GM12878 (cell line): ENCODE results near the gene DCTN4. TPM values are rescaled to one million over a fixed set of nuclear protein-coding genes. Genes with fewer than 3 reads are reported as not detected.

Experiments used
- ATF2 ChIP-seq: IDR thresholded peaks from 2 replicates; pipeline ENCODE4 v1.6.1; 2012; ENCODE audit warnings: low read length, inconsistent platforms
- CREM ChIP-seq: IDR thresholded peaks from 2 replicates; pipeline ENCODE4 v1.6.1; 2014; ENCODE audit warnings: antibody characterized with exemption, low read depth
- FOXM1 ChIP-seq: IDR thresholded peaks from 2 replicates; pipeline ENCODE4 v1.6.1; 2012; ENCODE audit warnings: low read depth, mild to moderate bottlenecking, inconsistent platforms, low read length, moderate library complexity
- GATAD2B ChIP-seq: fragments of 450-650 bp; conservative IDR thresholded peaks from 2 replicates; pipeline ENCODE4 v1.6.1; 2017; ENCODE audit warnings: low read depth, mild to moderate bottlenecking, moderate library complexity
- JUNB ChIP-seq: IDR thresholded peaks from 2 replicates; pipeline ENCODE4 v1.6.1; 2016; ENCODE audit warnings: antibody characterized with exemption, mild to moderate bottlenecking
- NFYB ChIP-seq: IDR thresholded peaks from 2 replicates; pipeline ENCODE4 v1.6.1; 2011; ENCODE audit warnings: low read depth, mild to moderate bottlenecking, low read length, improper control_type of control experiment, moderate library complexity; ENCODE audit not compliant: insufficient read depth
- NR2F1 ChIP-seq: fragments of 450-650 bp; conservative IDR thresholded peaks from 2 replicates; pipeline ENCODE4 v1.6.1; 2017; ENCODE audit warnings: mild to moderate bottlenecking
- SREBF2 ChIP-seq: IDR thresholded peaks from 2 replicates; pipeline ENCODE4 v1.6.1; 2012; ENCODE audit warnings: mild to moderate bottlenecking, low read length
- SRF ChIP-seq, 2 experiments: IDR thresholded peaks; 2 replicates each; pipeline ENCODE4 v1.6.1; 2011; ENCODE audit warnings: low read depth in 2 of 2, low read length in 2 of 2, mild to moderate bottlenecking in 1 of 2, moderate library complexity in 1 of 2
- SUPT20H ChIP-seq: IDR thresholded peaks from 2 replicates; pipeline ENCODE4 v1.6.1; 2011; ENCODE audit warnings: low read depth, mild to moderate bottlenecking, low read length, moderate library complexity, borderline replicate concordance; ENCODE audit not compliant: control insufficient read depth
- ZNF592 ChIP-seq: fragments of 450-650 bp; IDR thresholded peaks from 2 replicates; pipeline ENCODE4 v1.6.1; 2017; ENCODE audit warnings: mild to moderate bottlenecking, moderate library complexity
- ZNF622 ChIP-seq: fragments of 450-650 bp; IDR thresholded peaks from 2 replicates; pipeline ENCODE4 v1.6.1; 2017; ENCODE audit warnings: mild to moderate bottlenecking, inconsistent platforms
- polyA plus RNA-seq, 11 experiments: library from polyadenylated mRNA; depleted of rRNA in 4 of 11; unstranded in 6 of 11; stranded (reverse) in 5 of 11; fragments of >200 nt; fragmentation: Nextera tagmentation in 4 of 11; fragmentation: Illumina TruSeq in 1 of 11; extraction: Ambion mirVana in 4 of 11; extraction: Trizol in 1 of 11; gene quantifications; 1 replicate in 1 of 11; 2 replicates in 10 of 11; pipeline versions ENCODE4 v1.2.1 to v1.2.3, GENCODE V29; 2011 to 2016; ENCODE audit warnings: inconsistent platforms in 2 of 11, missing spikeins in 2 of 11, low read depth in 1 of 11
- total RNA-seq, 4 experiments: library from RNA; depleted of rRNA in 3 of 4; stranded (reverse); fragments of >200 nt in 3 of 4; fragmentation: Illumina TruSeq in 1 of 4; extraction: Trizol in 1 of 4; gene quantifications; 2 replicates each; pipeline versions ENCODE4 v1.2.1 to v1.2.3, GENCODE V29; 2013 to 2021
- TF ChIP-seq, protein P1 (sequence below): fragments of 450-650 bp; IDR thresholded peaks from 2 replicates; pipeline ENCODE4 v1.6.1; 2016; ENCODE audit warnings: mild to moderate bottlenecking
- TF ChIP-seq, protein P2 (sequence below): fragments of 450-650 bp; formaldehyde crosslinking; IDR thresholded peaks from 2 replicates; pipeline ENCODE4 v1.4.0; 2022; ENCODE audit warnings: mild to moderate bottlenecking, moderate library complexity
- TF ChIP-seq, protein P3 (sequence below): fragments of 450-650 bp; formaldehyde crosslinking; IDR thresholded peaks from 2 replicates; pipeline ENCODE4 v1.4.0; 2020; ENCODE audit warnings: mild to moderate bottlenecking, moderate library complexity

The DCTN4 gene
- total and polyA plus RNA-seq, 10 of the 15 experiments (the other 5 are each of a cell fraction or from before 2014, with no cell fraction given), result 7.6 to 27.8 (median 18.0) TPM

GRCh38 chr5:150783422-150783928 is 24.7 kb upstream of the DCTN4 start (continued):
- TF ChIP-seq ZNF592 (no peak), CREM (no peak), ATF2 (peak; percentile 71), GATAD2B (no peak), SRF (IDR thresholded peaks at IDR 0.05; ENCODE audit: low read depth in 2 of 2, low read length in 2 of 2) (no peak), NR2F1 (no peak), ZNF622 (no peak), JUNB (peak; percentile 44), NFYB (0 out of 2 replicates have a peak, but pooled peaks have one; percentile 18), SREBF2 (no peak), FOXM1 (peak; percentile 75; the same call in 1 of the 2 replicates), SUPT20H (no peak)
- TF ChIP-seq, protein P1, sequence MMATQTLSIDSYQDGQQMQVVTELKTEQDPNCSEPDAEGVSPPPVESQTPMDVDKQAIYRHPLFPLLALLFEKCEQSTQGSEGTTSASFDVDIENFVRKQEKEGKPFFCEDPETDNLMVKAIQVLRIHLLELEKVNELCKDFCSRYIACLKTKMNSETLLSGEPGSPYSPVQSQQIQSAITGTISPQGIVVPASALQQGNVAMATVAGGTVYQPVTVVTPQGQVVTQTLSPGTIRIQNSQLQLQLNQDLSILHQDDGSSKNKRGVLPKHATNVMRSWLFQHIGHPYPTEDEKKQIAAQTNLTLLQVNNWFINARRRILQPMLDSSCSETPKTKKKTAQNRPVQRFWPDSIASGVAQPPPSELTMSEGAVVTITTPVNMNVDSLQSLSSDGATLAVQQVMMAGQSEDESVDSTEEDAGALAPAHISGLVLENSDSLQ, result 0 out of 2 replicates have a peak, but pooled peaks have one; percentile 29
- TF ChIP-seq, protein P2, sequence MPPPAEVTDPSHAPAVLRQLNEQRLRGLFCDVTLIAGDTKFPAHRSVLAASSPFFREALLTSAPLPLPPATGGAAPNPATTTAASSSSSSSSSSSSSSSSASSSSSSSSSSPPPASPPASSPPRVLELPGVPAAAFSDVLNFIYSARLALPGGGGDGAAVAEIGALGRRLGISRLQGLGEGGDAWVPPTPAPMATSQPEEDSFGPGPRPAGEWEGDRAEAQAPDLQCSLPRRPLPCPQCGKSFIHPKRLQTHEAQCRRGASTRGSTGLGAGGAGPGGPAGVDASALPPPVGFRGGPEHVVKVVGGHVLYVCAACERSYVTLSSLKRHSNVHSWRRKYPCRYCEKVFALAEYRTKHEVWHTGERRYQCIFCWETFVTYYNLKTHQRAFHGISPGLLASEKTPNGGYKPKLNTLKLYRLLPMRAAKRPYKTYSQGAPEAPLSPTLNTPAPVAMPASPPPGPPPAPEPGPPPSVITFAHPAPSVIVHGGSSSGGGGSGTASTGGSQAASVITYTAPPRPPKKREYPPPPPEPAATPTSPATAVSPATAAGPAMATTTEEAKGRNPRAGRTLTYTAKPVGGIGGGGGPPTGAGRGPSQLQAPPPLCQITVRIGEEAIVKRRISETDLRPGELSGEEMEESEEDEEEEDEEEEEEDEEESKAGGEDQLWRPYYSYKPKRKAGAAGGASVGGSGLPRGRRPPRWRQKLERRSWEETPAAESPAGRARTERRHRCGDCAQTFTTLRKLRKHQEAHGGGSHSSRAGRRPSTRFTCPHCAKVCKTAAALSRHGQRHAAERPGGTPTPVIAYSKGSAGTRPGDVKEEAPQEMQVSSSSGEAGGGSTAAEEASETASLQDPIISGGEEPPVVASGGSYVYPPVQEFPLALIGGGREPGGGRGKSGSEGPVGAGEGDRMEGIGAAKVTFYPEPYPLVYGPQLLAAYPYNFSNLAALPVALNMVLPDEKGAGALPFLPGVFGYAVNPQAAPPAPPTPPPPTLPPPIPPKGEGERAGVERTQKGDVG (CRISPR knock-in tag), result no peak
- TF ChIP-seq, protein P3, sequence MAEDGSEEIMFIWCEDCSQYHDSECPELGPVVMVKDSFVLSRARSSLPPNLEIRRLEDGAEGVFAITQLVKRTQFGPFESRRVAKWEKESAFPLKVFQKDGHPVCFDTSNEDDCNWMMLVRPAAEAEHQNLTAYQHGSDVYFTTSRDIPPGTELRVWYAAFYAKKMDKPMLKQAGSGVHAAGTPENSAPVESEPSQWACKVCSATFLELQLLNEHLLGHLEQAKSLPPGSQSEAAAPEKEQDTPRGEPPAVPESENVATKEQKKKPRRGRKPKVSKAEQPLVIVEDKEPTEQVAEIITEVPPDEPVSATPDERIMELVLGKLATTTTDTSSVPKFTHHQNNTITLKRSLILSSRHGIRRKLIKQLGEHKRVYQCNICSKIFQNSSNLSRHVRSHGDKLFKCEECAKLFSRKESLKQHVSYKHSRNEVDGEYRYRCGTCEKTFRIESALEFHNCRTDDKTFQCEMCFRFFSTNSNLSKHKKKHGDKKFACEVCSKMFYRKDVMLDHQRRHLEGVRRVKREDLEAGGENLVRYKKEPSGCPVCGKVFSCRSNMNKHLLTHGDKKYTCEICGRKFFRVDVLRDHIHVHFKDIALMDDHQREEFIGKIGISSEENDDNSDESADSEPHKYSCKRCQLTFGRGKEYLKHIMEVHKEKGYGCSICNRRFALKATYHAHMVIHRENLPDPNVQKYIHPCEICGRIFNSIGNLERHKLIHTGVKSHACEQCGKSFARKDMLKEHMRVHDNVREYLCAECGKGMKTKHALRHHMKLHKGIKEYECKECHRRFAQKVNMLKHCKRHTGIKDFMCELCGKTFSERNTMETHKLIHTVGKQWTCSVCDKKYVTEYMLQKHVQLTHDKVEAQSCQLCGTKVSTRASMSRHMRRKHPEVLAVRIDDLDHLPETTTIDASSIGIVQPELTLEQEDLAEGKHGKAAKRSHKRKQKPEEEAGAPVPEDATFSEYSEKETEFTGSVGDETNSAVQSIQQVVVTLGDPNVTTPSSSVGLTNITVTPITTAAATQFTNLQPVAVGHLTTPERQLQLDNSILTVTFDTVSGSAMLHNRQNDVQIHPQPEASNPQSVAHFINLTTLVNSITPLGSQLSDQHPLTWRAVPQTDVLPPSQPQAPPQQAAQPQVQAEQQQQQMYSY (CRISPR knock-in tag), result no peak
